Left cardiac atrium (tissue), 4 donors: ENCODE measurements around the gene PNPLA3. TPM values are rescaled to one million over a fixed set of nuclear protein-coding genes. Genes with fewer than 3 reads are reported as not detected.
A peak's percentile ranks its signal among the peaks of the same experiment; 100 is the strongest.

Experiments
- ATAC-seq, 2 donors: fragments of 200-7000 bp; cut with Tn5 transposase; one replicate each; pipeline ENCODE4 v1.9.1; 2020; ENCODE audit warnings: mild to moderate bottlenecking in 2 of 2, moderate library complexity in 2 of 2
- DNase-seq: peaks from one replicate; pipeline ENCODE4 v3.0.0-alpha.2; 2020
- intact Hi-C, 2 donors: fragments of 100-400 bp; cut with DNase I; formaldehyde crosslinking; loops; one replicate each; pipeline versions ENCODE4 v1.14.1 to v1.15.1; 2022 to 2023
- total RNA-seq, 2 donors: library from RNA; stranded (reverse); fragmentation: NEBNext Ultra II Directional; extraction: Animal tissue kit (Norgen Biotek cat#: 25700); gene quantifications; one replicate each; pipeline ENCODE4 v1.2.1, GENCODE V29; 2021
- donor health status: DM: no; HTN: yes; CAD: no.
- donor health status: DM: no; HTN: yes; CAD: no; lungs with severe emphysema.
- donor health status: DM: yes; HTN: yes; CAD: no.
- donor health status: Dilated cardiomyopathy.

The PNPLA3 gene
- total RNA-seq, 2 donors from 2014 or later = 1.5 to 5.2 TPM

DNA sequence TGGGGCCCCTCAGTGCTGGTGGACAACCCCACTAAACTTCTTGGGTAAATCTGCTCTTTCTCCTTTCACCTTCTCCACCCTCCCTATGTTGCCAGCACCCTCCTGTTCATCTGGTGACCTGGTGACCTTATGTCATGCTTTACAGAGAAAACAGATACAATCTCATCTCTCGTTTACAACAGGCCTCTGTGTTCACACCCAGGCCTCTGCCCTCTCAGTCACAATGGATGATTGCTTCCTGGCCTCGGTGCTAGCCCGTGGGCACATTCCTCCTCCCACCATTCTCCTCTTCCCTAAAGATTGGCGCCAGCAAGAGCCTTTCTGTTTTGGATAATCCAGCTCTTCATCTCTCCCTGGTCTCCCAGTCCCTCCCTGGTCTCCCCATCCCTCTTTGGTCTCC lies 12.3 kb upstream of the PNPLA3 start:
- no peak for ATAC-seq
- intact Hi-C loops = no loop called here
- DNase-seq = no peak

DNA sequence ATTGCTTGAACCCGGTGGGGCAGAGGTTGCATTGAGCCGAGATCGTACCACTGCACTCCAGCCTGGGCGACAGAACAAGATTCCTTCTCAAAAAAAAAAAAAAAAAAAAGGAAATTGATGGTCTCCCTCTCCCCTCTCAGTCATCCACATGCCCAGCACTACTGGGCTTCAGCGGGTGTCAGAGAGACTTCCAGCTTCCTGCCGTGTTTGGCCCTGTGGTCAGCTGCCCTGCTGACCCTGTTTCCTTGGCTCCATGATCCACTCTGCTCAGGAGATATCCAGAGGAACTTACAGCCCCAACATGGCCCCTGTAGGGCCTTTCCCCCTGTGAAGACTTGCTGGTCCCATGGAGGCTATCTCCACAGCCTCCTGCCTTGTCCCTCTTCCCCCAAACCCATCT lies 6.1 kb upstream of the PNPLA3 start:
- intact Hi-C loops = no loop called here
- ATAC-seq (no peak), DNase-seq (no peak)

DNA sequence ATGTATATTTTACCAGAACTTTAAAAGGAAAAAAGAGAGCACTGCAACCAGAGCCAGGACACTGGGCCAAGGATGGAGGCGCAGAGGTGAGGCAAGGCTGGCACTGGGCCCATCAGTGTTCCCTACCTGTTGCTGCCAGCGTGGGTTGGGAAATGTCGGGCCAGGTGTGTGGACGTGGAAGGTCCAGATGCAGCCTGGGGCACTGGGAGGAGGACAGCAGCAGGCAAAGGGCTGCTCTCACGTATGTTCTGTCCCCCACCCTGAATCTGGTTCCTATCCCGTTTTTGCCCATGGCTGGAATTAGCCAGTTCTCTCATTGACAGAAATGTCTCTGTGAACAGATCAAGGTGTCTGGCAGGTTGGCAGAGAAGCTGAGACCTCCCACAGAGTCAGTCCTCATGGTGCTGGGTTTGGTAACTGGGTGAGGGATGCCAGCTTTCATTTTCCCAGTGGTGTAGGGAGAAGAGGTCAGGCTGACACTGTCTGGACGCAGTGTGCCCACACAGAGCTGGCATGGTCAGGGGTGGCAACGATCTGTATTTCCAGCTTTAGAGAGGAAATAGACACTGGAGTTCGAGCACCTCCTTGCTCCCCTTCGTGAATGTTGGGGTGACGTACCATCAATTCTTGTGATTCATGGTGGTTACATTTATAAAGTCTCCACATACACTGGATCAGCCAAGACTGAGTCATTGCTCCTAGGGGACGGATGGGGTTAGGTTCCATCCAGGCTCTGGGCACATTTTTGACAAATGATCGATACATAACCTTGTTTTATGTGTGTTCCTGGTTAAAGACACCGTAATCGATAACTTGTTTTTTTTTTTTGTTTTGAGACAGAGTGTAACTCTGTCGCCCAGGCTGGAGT lies 4.3 kb upstream of the PNPLA3 start:
- intact Hi-C loops = no loop called here
- DNase-seq = no peak
- peak in 1 of 2 donors; percentile 36 for ATAC-seq

DNA sequence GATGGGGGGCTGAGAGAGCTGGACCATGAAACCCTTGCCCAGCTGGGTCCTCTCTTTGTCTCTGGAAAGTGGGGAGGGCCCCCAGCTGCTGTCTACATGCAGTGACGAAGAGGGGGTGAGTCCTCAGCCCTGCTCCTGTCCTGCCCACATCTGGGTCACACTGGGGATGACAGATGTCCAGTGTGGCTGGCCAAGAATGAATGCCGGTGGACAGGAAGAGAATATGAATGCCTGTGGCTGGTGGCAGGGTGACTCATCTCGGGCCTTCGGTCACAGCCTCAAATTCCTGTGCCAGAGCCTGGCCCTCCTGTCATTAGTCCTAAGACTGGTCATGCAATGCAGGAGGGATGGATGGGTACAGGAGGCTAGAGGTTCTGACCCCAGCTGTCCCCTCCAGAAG lies 2.2 kb upstream of the PNPLA3 start:
- intact Hi-C loops = no loop called here
- DNase-seq (no peak), ATAC-seq (no peak)

DNA sequence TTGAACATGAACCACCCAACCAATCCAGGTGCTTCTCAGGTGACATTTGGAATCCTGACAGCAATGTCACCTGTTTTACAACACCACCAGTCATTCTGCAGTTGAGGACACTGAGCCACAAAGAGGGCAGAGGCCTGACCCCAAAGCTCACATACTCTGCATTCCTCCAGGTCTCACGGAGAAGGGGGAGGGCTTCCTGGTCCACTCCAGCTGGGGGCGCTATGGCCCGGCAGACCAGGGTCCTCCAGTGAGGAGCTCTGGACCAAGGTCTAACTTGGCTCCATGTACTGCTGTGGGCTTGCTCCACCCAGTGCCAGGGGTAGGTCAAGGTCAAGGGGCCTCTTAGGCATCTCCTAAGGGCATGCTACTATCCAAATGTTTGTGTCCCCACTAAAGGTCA lies 1.5 kb upstream of the PNPLA3 start:
- DNase-seq (no peak), ATAC-seq (no peak)
- intact Hi-C loops = no loop called here

DNA sequence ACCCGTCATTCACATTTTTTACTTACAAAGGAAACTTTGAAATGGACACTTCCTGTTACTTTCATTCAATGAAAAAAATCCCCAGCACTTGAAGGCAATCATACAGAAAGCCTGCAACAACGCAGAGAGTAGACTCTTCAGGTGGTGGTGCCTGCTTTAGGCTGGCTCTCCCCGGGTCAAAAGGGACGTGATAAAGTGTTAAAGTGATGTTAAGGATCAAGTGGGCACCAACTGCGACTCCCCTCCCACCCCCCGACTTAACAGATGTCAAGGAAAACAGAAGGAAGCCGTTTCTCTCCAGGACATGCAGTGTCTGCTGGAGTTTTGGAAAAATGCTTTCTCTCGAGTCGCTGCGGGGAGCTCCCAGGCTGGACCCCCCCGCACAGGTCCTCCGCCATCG lies 414 bp upstream of the PNPLA3 start:
- ATAC-seq (no peak), DNase-seq (no peak)
- intact Hi-C loops = no loop called here

DNA sequence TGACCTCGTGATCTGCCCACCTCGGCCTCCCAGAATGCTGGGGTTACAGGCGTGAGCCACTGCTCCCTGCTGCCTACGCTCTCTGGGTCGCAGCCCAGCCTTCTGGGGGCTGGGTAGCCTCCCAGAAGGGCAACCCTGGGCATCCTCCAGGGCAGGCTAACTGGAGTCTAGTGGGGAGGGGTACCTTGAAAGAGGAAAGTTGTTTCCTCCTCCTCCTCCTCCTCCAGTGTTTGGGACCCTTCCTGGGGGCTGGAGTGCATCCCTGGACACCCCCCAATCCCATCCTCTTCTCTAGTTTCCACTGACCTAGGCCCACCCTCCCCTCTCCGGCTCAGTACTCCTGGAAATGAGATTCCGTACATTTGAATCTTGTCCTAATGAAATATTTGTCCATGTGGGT lies 1.3 kb downstream of the PNPLA3 start:
- intact Hi-C loops = no loop called here
- ATAC-seq = no peak
- DNase-seq = no peak

DNA sequence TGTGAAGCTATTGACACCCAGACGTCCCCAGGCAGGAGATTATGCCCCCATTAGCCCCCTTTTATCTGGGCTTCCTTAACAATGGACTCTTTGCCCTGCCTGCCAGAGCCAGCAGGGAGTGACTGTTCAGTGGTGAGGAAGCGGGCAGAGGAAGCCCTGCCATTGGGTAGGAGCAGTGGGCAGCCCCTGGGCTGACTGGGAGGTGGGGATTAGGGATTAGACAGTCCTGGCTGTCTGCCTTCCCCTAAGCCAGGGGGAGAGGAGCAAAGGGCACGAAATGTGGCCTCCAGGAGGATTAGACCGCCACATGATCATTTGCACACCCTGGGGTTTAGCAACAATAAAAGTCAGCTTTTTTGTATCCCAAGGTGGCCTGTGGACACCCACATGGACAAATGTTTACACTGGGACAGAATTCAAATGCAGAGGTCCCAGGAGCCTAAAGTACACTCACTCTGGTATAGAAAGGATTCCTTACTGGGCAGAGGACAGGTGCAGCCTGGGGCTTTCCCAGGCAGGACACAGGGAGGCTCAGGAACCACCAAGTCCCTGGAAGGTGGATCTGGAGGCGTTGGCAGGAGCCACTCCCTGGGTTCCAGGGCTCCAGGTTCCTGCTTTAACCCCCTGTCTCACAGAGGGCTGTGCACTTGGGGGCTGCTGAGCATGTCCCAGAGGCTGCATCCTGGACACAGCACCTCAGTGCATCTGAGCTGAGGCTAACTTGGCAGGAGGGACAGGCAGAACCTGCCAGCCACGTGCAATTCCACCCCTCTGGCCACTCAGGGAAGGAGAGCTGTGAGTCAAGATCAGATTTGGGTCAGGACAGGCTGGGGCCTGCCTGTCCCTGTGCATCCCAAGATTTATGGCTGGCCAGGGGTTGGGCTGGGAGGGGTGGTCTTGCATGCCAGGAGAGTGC lies 2.1 kb downstream of the PNPLA3 start:
- peak in 1 of 2 donors; percentile 39 for ATAC-seq
- DNase-seq = no peak
- intact Hi-C loops = no loop called here

DNA sequence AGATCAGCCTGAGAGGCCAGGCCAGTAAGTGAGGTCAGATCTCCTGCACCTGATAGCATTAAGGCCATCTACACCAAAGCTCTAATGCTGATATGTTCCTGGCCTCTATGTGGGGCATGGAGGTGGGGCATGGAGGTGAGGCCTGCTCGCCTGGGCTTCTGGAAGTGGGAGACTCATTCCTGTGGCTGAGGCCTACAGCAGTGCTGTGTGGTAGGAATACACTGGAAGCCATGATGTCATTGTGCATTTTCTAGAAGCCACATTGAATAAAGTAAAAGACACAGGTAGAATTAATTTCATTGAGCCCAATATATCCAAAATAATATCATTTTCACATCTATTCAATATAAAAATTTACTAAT lies 2.7 kb downstream of the PNPLA3 start:
- intact Hi-C loops = no loop called here
- no peak for DNase-seq
- ATAC-seq = no peak

DNA sequence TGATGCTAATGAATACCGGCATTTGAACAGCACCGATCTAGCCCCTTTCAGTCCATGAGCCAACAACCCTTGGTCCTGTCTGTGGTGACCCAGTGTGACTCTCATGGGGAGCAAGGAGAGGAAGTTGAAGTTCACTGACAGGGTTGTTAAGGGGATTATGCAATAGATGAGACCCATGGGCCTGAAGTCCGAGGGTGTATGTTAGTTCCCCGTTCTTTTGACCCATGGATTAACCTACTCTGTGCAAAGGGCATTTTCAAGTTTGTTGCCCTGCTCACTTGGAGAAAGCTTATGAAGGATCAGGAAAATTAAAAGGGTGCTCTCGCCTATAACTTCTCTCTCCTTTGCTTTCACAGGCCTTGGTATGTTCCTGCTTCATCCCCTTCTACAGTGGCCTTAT lies 4.9 kb downstream of the PNPLA3 start:
- no peak for DNase-seq
- ATAC-seq = no peak

DNA sequence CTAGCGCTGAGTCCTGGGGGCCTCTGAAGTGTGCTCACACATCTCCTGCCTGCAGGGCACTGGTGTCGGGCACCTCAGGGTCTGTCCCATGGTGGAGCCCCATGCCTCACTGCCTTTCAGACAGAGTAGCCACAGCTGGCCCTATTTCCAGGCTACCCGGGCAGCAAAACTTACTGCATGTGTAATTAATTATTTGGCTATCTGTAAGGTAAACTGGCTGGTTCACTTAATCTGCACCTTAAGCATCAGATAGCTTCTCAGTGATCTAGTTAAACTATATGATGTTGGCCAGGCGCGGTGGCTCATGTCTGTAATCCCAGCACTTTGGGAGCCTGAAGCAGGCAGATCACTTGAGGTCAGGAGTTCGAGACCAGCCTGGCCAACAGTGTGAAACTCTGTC lies 5.3 kb downstream of the PNPLA3 start:
- ATAC-seq (no peak), DNase-seq (no peak)
- intact Hi-C loops = no loop called here

More for the DNA sequence above, 4.9 kb downstream of the PNPLA3 start:
- intact Hi-C loops = no loop called here

DNA sequence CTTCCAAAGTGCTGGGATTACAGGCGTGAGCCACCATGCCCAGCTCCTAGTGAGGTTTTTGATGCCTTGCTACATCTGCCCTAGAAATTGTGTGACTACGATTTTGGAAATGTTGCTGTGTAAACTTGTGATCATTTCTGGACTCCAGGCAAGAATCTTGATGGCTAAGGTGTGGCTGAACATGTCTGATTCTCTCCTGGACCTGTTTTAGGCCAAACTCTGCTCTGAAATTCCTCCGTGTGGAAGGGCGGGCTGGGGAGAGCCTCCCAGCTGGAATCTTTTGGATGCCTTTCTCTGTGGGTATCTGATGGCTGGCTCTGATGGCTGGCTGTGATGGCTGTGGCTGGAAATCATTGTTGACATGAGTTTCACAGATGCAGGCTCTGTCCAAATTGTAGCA lies 8.2 kb downstream of the PNPLA3 start:
- DNase-seq = no peak
- no peak for ATAC-seq
- intact Hi-C loops = no loop called here

DNA sequence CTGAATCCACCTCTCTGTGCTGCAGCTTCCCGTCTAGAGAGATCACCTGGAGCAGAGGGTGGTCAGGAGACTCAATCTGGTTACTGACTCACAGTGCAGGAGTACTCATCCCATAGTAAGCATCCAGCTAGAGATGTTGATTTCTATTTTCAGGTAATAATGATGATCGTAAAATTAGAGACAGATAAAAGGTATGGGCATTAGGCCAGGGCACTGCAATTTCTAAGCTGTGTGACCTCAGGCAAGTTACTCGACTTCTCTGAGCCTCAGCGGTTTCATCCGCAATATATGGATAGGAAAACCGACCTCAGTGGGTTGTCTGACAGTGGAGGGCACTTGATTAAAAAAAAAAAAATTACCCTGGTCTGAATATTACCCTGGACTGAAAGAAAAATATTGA lies 17.8 kb downstream of the PNPLA3 start:
- intact Hi-C loops = no loop called here
- DNase-seq = no peak
- no peak for ATAC-seq

DNA sequence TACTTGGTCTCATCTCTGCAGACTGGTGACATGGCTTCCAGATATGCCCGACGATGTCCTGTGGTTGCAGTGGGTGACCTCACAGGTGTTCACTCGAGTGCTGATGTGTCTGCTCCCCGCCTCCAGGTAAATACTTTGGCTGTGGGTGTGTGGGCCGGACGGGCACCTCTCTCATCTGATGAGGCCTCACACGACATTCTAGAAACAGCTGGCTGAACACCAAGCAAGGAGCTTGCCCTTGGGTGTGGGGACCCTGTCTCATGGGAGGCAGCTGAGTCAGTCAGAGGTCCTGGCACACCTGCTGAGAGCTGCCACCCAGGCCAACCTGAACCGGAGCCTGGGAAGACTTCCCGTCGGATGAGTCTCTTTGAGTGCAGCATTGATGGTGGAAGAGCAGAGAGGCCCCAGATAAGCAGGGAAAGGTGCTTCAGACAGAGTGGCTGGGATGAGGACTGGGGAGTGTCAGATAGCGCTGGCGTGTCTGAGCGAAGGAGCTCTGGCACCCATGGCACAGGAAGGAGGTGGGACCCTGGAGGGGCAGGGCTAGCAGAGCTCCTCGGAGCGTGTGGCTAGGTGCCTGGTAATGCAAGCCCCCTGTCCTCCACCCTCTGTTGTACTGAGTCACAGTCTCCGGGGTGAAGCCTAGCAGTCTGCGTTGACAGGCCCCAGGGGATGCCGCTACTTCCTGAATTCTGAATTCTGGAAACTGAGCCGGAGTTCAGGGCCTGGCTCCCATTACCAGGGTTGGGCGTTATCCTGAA lies 21.2 kb downstream of the PNPLA3 start:
- DNase-seq (no peak), ATAC-seq (peak in 1 of 2 donors; percentile 13)
- intact Hi-C loops = no loop called here

DNA sequence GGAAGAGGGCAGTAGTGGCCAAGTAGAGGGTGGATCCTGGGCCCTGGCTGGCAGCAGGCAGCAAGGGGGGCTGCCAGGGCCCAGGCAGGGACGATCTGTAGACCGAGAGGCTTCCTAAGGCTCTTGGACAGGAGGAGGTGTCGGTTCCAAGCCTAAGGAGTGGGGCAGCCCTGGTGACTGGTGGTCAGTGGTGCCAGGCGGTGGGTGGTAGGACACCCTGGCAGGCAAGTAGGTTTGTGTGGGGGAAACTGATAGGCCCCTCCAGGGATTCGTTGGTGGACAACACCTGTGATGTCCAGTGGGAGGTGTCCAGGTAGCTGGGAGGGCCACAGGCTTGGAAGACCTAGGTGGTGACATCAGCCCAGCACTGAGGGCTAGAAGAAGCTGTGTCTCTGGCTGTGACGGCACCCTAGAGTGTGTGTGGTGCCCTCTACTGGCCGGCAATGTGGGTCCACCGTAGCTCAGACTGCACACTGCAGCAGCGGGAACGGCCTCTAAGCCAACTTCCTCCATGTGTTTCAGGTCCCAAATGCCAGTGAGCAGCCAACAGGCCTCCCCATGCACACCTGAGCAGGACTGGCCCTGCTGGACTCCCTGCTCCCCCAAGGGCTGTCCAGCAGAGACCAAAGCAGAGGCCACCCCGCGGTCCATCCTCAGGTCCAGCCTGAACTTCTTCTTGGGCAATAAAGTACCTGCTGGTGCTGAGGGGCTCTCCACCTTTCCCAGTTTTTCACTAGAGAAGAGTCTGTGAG lies 22.2 kb downstream of the PNPLA3 start:
- ATAC-seq = peak; percentile 66 to 83
- intact Hi-C loops = no loop called here

DNA sequence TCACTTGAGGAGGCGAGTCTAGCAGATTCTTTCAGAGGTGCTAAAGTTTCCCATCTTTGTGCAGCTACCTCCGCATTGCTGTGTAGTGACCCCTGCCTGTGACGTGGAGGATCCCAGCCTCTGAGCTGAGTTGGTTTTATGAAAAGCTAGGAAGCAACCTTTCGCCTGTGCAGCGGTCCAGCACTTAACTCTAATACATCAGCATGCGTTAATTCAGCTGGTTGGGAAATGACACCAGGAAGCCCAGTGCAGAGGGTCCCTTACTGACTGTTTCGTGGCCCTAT lies 22.7 kb downstream of the PNPLA3 start:
- intact Hi-C loops = no loop called here
- no peak for ATAC-seq
- no peak for DNase-seq

More for the DNA sequence above, 22.2 kb downstream of the PNPLA3 start:
- peak; percentile 62 for DNase-seq

DNA sequence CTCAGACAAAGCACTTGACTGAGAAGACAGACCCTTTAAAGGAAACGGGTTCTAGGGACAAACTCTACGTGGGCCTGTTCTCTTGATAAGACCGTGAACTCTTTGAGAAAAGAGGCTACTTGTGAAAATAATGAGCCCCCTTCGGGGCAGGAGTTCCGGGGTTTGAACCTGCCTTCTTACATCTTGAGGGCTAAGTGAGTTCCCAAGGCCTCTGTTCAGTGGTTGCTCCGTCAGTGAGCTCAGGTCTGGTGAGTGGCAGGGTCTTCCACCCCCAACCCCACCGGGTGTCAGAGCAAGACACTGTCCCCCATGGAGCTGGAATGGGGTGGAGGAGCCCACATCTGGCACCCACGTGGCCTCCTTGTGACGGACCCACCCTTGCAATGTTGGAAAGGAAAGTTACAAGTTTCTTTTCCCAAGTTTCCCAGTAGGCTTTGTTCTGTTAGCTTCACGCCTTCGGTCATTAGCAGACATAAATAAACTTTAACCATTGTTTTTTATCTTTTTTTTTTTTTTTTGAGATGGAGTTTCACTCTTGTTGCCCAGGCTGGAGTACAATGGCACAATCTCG lies 25.3 kb downstream of the PNPLA3 start:
- ATAC-seq = no peak

DNA sequence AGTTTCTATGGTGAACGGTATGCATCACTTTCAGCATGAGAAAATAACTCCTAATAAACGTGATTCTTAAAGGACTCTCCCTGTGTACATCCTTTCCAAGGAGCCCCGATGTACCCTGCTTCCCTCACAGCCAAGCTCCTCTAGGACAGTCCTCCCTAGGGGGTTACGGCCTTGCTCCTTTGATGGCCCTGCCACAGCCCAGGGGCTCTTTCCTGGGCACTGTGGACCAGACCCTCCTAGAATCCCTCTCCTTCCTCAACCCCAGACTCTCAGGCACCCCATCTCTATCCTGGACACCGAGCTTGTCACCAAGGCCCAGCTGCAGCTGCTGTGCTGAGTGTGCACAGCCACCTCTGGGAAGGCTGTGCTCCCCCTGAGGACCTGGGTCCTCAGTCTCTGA lies 27.8 kb downstream of the PNPLA3 start:
- DNase-seq = no peak
- intact Hi-C loops = loop anchor here in 1 of 2 donors (10.0 kb wide), 1 partner anchor 137 kb away; the partner anchor contains the start of gene EFCAB6
- no peak for ATAC-seq

More for the DNA sequence above, 25.3 kb downstream of the PNPLA3 start:
- no peak for DNase-seq
- intact Hi-C loops = no loop called here

DNA sequence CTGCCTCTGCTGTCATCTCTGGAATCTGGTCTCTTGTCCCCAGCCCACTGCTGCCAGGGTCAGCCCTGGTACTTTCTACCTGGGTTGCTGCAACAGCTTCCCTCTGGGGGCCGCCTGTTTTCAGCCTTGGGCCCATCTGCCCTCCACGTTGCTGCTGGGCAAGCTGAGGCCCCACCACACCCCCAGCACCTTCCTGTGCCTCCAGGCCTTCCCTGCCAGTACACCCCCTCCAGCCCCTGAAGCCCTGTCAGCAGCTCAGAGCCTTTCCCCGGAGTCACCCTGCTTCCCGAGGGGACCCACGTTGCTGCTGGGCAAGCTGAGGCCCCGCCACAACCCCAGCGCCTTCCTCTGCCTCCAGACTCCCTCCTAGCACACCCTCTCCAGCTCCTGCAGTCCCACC lies 28.4 kb downstream of the PNPLA3 start:
- intact Hi-C loops = loop anchor here in 1 of 2 donors (10.0 kb wide), 1 partner anchor 137 kb away; the partner anchor contains the start of gene EFCAB6
- no peak for DNase-seq
- no peak for ATAC-seq
